Measurements from ENCODE around the gene KASH5.
"Not testable (repeated sequence)": the region's sequence is repeated elsewhere in the genome, so short reads cannot be mapped to it uniquely, and the experiment has no call there.

Gene KASH5

DNA sequence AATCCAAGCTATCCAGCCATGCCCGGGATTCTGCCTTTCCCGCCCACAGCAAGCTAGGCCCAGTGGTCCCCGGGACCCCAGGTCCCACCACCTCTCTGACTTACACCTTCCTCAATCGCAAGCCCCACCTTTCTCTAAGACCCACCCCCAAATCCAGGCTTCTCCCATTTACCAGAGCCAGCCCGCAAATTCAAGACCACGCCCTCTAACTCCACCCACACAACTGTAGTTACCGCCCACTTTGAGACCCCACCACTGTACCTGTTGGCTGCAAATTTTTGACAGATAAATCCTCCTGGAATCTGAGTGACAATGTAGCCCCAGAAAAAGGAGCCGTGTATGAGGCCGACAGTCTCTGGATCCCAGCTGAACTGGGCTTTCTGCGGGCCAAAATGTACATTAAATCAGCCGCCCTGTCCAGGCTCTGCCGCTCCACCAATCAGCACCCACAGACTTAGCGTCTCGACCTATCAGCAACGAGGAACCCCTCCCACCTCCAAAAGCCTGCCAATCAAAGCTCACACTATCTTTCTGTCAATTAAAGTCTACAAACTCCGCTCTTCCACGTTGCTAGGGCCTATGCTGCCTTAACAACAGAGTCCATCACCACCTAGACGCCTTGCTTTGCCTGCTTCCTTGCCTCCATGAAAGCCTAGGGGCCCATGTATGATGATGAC, 47.0 kb downstream of the KASH5 start:
- DNase-seq: peak in 6 of 56 donors; percentile 10 to 35 (median 18)

DNA sequence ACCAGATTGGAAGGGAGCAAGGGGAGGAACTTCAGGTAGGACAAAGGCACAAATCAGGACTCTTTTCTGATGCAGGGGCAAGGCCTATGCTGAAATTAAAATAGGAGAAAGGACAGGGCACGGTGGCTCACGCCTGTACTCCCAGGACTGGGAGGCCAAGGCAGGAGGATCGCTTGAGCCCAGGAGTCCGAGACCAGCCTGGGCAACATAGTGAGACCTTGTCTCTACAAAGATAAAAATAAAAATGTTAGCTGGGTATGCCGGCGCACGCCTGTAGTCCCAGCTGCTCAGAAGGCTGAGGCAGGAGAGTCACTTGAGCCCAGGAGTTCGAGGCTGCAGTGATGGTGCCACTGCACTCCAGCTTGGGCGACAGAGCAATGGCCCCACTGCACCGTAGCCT, 47.6 kb downstream of the KASH5 start:
- DNase-seq: no peak

DNA sequence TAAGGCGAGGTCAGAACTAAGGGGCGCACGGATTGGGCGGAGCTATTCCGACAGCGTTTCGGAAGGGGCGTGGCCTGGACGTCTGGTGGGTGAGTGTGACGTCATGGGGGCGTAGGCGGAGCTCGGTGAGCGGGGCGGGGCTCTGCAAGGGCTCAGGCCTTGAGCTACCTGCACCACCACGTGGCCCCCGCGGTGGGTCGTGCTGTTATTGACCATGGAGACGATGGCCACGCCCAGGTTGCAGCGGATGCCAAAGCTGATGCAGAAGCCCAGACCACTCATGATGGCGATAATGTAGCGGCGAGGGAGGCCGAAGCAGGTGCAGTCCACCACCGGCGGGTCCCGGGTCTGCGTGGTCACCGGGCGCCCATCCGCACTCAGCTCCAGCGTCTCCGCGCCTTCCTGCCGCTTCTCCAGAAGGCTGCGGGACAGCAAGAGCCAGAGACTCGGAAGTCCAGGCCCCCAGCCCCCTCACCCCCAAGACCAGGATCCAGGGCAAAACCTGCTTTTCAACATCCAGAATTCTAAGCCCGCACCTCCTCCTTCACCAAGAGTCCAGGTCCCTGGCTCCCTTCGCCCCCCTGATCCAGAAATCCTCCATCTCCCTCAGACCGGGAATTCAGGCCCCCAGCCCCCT, 48.5 kb downstream of the KASH5 start:
- DNase-seq: peak in 6 of 56 donors; percentile 11 to 57 (median 15)

DNA sequence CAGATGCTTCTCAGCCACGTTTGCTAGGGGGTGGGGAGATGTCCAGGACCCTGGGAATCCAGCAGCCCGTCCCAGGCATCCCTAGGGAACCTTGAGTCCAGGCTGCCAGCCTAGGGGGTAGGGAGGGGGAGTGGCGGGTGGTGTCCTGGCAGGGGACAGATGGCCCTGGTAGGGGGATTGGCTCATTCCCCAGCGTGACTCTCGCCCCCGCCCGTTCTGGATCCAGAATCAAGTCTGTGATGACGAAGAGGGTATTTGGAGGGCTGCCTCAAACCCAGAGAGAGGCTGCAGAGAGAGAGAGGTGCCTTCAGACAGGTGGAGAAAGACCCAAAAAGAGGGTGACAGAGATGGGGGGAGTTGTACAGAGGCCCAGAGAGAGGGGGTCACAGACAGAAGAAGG, 49.2 kb downstream of the KASH5 start:
- peak in 16 of 56 donors; percentile 5 to 45 (median 27) for DNase-seq

DNA sequence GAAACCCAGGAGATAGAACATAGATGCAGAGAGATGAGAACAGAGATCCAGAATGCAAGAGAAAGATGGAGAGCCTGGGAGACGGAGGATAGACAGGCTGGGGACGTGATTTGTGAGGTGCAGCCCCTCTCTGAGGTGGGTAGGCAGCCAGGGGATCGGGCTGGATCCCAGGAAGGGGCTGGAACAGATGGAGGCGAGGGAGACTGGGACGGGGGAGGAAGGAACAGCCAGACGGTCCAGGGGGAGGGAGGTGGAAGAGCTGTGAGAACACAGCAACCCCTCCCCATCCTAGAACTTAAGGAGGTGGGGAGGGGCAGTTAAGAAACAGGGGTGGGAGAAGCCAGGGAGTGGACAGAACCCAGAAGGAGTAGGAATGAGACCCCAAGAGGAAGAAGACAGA, 50.2 kb downstream of the KASH5 start:
- peak in 17 of 56 donors; percentile 14 to 50 (median 28) for DNase-seq

DNA sequence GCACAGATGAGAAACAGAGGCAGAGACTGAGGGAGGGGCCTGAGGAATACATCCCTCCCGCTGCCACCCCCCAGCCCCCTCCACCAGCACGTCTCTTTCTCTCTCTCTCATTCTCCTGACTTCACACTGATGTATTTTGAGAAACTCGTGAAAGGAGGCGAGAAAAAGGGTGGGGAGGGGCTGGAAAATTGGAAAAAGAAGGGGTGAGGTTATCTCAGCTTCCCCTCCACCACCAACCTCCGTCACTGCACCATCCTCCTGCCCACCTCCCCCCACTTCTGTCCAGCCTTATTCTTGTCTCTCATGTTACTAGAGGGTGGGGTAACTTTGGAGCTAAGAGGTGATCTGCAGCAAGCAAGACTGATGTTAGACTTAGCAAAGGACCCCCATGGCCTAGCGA, 51.8 kb downstream of the KASH5 start:
- DNase-seq: peak in 8 of 56 donors; percentile 3 to 59 (median 25)

DNA sequence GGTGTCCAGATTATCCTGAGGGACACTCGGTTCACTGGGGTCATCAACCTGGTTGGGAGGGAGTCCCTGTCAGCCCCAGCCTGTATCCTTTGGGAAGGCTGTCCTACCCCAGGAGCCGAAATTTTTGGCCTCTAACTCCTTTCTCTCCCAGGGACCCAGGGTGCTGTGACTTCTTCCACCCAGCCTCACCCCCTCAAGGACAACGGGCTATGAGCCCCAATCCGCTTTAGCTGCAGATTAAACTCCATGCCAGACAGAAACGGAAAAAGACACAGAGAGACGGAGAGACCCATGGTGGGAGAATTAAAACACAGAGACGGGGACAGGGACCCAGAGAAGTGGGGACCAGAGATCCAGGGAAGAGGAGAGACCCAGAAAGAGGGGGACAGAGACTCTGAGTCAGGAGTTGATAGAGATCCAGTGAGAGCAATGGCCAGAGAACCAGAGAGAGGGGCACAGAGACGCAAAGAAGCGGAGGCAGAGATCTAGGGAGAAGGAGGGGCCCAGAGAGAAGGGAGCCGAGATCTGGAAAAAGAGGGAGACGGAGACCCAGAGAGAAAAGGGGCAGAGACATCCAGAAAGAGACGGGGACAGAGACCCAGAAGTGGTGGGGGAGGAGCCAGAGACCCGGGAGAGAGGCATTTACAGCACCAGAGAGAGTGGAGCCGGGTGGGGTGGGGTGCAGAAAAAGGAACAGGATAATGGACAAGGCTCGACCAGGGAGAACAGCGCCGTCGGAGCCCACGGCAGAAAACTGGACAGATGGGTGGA, 52.6 kb downstream of the KASH5 start:
- DNase-seq: no peak

DNA sequence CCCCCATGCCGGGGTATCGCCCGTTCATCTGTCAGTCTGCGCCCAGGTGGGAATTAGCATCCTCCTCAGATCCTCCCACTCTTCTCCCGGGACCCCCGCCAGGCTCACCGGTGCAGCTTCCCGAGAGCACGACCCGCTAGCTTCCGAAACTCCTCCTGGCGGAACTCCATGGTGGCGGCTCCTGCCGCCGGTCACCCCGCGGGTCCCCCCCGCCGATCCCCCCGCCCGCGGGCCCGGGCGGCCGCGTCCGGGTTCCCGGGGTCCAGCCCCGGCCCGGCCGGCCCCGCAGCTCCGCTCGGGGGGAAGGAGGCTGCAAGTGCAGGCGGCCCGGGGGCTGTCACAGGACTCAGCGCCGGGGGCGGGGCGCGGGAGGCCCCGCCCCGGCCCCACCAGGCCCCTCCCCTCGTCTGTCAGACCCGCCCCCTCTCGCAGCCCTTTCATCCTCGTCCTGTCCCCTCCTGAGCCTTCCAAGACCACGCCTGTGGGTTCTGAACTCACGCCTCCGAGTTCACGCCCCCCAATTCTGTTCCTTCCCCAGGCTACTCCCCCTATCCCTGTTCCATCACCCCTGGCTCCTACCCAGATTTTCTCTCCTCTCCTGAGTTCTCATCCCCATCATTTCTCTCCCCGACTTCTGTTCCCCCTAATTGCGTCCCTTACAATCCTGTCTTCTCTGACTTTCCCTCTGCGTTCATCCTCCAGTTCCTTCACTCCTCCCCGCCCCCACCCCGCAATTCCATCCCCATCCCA, 53.3 kb downstream of the KASH5 start, which contains the start of gene SLC17A7:
Gene SLC17A7, minus strand, starts transcription at position 318 of the 750 bp plus-strand sequence. Its CDS starts 148 bp downstream, at position 170.
- DNase-seq: peak in 11 of 56 donors; percentile 14 to 43 (median 19)

DNA sequence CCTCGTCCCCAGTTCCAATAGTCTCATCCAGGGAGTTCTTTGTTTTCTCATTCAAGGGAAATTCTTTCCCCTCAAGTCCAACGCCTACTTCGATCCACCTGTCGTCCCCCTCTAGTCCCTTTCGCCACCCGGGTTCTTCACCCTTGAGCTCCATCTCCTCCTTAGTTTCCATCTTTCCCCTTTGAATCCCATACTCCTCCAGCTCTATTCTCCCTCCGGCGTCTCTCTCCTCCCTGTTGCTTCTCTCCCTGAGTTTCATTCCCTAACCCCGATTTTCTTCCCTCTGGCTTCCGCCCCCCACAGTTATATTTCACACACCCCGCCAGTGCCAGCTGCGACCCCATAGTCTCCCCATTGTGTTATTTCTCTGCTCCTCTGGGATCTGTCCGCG, 53.9 kb downstream of the KASH5 start:
- peak in 1 of 56 donors; percentile 56 for DNase-seq

DNA sequence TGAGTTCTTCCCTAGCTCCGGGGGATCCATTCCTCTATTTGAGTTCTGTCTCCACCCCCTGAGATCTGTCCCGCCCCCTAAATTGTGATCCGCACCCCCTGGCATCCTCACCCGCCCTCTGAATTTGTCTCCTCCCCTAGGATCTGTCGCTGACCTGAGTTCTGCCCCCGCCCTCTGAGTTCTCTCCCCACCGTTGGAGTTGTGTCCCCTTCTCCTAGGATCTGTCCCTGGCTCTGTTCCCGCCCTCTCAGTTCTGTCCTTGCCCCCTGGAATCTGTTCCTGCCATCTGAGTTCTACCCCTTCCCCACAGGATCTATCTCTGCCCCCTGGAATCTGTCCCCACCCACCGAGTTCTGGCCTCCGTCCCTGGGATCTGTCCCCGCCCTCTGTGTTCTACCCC, 54.3 kb downstream of the KASH5 start:
- DNase-seq: peak in 4 of 56 donors; percentile 33 to 56 (median 35)

DNA sequence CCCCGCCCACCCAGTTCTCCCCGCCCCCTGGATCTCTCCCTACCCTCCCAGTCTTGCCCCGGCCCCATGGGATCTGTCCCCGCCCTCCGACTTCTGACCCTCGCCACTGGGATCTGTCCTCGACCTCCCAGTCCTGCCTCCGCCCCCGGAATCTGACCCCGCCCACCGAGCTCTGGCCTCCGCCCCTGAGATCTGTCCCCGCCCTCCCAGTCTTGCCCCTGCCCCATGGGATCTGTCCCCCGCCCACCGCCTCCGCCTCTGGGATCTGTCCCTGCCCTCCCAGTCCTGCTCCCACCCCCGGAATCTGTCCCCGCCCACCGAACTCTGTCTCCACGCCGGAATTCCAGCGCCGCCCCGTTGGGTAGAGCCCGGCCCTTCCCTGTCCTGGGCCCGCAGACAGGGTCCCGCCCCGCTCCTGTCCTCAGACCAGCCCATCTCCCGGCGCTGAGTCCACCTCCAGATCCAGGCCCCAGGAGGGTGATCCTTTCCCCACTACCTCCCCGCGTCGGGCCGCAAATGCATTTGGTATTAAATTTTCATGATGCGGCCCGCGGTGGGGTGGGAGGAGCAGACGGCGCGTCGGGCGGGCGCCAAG, 54.8 kb downstream of the KASH5 start:
- DNase-seq: peak in 23 of 56 donors; percentile 19 to 78 (median 36)

DNA sequence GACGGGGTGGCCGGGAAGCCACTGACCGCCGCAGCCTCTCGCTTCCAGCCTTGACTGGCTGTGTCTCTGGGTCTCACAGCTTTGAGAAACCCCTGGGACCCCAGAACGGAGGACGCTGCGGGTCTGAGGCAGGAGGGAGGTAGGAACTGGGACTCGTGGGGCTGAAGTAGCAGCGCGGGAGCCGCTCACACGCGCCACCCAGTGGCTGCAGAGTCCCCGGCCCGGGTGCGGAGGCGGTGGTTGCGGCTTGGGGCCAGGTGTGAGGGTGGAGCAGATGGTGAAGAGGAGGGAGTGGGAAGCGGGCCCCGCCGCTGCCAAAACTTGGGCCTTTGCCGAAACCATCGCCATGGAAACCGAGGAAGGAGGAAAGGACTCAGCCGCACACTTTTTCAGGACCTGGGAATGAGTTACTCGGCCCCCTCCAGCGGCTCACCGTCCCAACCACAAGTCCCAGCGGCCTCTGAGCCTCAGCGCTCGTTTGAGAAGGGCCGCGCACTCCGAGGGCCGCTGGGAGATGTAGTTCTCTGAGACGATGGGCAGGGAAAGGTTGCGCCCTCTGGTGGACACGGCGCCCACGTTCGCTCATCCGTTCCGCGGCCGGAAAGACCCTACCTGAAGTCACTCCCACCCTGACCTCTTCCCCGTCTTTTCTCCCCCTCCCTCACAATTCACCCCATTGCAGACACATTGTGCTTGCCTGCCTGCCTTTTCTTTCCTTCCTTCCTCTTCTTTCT, 55.5 kb downstream of the KASH5 start:
- peak; percentile 55 to 97 (median 92) for DNase-seq

DNA sequence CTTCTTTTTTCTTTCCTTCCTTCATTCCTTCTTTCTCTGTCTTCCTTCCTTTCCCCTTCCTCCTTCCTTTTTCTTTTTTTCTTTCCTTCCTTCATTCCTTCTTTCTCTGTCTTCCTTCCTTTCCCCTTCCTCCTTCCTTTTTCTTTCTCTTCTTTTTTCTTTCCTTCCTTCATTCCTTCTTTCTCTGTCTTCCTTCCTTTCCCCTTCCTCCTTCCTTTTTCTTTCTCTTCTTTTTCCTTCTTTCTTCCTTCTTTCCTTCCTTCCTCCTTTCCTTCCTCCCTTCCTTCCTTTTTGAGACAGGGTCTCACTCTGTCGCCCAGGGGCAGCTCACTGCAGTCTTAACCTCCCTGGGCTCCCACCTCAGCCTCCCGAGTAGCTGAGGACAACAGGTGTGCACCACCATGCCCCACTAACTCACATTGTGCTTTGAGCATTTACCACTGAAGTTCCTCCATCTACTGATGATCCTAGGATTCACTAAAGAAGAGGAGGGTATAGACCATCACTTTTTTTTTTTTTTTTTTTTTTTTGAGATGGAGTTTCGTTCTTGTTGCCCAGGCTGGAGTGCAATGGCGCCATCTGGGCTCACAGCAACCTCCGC, 56.2 kb downstream of the KASH5 start:
- DNase-seq: not testable (repeated sequence)

DNA sequence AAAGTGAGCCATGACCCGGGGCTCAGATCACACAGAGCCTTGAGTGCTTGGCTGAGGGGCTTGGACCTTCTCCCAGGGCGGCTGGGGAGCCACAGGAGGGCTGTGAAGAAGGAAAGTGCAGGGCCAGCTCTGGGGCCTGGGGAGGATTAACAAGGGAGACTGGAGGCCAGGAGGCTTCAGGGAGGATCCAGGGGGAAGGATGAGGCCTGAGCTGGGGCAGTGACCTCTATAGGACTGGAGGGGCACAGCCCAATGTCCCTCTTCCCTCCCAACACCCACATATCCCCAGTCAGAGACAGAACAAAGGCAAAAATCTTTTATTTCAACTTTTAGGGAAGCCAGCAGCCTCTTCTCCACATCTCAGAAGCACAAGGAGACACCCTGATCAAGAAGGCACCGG, 57.9 kb downstream of the KASH5 start:
- DNase-seq: no peak

DNA sequence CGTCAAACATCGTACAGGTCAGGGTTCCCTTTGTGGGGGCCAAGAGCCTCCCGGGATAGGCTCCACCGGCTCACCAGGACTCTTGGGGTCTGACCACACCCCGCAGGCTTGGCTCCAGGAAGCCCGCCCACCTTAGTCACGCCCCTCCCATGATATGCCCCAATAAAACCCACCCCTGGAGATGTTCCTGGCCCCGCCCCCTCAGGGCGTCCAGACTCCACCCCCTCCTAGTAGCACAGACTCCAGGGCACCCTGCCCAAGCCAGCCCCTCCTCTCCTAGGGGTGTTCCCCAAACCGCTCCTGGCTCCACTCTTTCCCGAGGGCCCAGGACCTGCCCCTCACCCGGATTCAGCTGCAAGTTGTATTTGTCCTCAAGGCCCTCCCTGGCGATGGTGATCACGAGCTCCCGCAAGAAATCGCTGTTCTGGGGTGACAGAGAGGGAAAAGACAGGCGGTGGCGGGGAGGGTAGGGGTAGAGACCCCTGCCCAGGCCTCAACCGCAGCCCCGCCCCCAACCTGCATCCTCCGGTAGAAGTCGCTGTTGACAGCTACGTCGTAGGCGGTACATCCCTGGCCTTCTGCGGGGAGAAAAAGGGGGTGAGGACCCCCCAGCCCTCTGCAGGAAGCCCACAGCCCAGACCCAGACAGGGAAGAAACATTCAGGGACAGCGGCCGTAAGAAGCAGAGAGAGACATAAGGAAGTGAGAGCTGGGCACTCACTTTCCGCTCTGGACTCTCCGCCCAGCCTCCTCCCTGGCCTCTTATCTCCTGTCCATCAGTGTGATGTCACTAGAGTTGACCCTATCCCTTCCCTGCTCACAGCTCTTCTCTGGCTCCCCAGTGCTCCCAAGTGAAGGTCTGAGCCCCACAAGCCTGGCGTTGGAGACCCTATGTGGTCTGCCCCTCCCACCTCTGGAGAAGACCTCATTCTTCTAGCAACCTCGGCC, 59.7 kb downstream of the KASH5 start:
- DNase-seq: peak in 3 of 56 donors; percentile 10 to 25 (median 23)

DNA sequence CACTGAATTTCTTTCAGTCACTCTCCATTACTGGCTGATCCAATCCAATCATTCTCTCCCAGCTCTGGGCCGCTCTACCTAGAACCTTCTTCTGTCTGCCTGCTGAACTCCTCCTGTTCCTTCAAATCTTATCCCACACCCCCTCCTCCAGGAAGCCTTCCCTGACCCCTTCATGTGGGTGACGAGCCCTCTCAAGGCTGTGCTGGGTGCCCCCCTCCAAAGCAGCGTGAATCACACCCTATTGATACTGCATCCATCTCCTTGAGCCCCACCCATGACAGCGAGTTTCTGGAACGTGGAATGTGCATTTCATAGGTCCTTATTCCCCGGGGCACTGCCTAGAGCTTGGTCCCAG, 60.4 kb downstream of the KASH5 start:
- no peak for DNase-seq

DNA sequence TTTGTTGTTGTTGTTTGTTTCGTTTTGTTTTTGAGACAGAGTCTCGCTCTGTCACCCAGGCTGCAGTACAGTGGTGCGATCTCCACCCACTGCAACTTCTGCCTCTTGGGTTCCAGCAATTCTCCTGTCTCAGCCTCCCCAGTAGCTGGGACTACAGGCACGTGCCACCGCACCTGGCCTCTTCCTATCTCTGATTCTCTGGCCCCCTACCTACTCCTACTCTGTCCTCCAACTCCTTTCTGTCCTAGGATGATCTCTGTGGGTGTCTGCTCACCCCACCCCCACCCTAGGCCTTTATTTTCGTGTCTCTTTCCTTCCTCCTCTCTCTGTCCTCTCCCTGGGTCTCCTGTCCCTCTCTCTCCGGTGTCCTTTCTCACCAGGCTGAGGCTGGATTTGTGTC, 62.4 kb downstream of the KASH5 start:
- no peak for DNase-seq

DNA sequence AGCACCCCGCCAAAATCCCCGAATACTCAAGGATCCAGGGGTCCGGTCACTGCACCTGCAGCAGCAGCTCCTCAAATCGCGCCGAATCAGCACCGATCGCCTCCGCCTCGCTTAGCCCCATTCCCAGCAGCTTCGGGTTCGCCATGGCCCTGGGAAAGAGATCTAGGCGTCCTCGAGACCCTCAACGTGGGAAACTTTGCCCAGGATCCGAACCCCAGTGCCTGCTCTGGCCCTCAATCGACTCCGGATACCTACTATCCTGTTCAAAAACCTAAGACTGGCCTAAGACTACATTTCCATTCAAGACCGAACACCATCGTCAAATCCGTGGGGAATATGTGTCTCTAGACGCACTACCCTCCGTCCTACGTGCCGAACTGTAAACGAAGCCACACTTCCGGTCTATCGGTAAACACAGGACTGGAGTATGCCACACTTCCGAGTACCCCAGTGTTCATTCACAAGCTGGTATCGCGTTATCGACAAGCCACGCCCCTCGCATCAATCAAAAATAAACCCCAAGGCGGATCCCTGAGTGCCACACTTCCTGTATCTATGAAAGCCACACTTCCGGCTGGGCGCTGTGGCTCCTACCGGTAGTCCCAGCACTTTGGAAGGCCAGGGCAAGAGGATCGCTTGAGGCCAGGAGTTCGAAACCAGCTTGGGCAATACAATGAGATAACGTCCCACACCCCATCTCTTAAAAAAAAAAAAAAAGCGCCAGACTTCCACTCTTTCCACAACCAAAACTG, 63.6 kb downstream of the KASH5 start, which contains the start of gene PIH1D1:
Gene PIH1D1, minus strand, starts transcription at position 385 of the 752 bp plus-strand sequence. Its CDS starts 240 bp downstream, at position 145.
- peak; percentile 32 to 99 (median 93) for DNase-seq

All from amygdala (tissue), 56 donors.